Measurements from ENCODE around the gene DNAJA3. TPM values are rescaled to one million over a fixed set of nuclear protein-coding genes. Genes with fewer than 3 reads are reported as not detected.
A peak's percentile ranks its signal among the peaks of the same experiment; 100 is the strongest.

Gene DNAJA3
- total RNA-seq, 1 donor from 2014 or later: 77.1 TPM

GRCh38 chr16:4404967-4405696, 20.5 kb upstream of the DNAJA3 start:
- DNase-seq (ENCODE audit: low spot score): no peak
- Mint-ChIP-seq H3K27ac (no peak overlapping the region), H3K9me3 (no peaks in the 10 kb centered on the region), H3K27me3 (ENCODE audit: low read depth) (no peaks in the 10 kb centered on the region), H3K4me3 (ENCODE audit: low read depth) (no peak overlapping the region), H3K36me3 (ENCODE audit: low read depth) (peaks cover 42% of the 10 kb centered on the region), H3K4me1 (ENCODE audit: low read depth) (no peaks in the 10 kb centered on the region)
- intact Hi-C loops (cut with micrococcal nuclease): loop anchor here (5.0 kb wide), 2 partner anchors 48 to 118 kb away; no protein-coding TSS in a partner anchor

GRCh38 chr16:4407543-4408322, 17.9 kb upstream of the DNAJA3 start:
- no peak overlapping the region for H3K4me3 Mint-ChIP-seq (ENCODE audit: low read depth)
- H3K36me3 Mint-ChIP-seq (ENCODE audit: low read depth): peaks cover 47% of the 10 kb centered on the region
- peaks cover 7% of the 10 kb centered on the region for H3K4me1 Mint-ChIP-seq (ENCODE audit: low read depth)
- H3K27ac Mint-ChIP-seq: no peak overlapping the region
- intact Hi-C loops (cut with micrococcal nuclease): no loop called here
- no peak for DNase-seq (ENCODE audit: low spot score)
- H3K9me3 Mint-ChIP-seq: no peaks in the 10 kb centered on the region
- no peaks in the 10 kb centered on the region for H3K27me3 Mint-ChIP-seq (ENCODE audit: low read depth)

GRCh38 chr16:4408323-4408690, 17.4 kb upstream of the DNAJA3 start:
- no peak for DNase-seq (ENCODE audit: low spot score)
- intact Hi-C loops (cut with micrococcal nuclease): no loop called here
- Mint-ChIP-seq H3K9me3 (no peaks in the 10 kb centered on the region), H3K4me3 (ENCODE audit: low read depth) (no peak overlapping the region), H3K36me3 (ENCODE audit: low read depth) (peaks cover 51% of the 10 kb centered on the region), H3K27me3 (ENCODE audit: low read depth) (no peaks in the 10 kb centered on the region), H3K27ac (no peak overlapping the region), H3K4me1 (ENCODE audit: low read depth) (peaks cover 9% of the 10 kb centered on the region)

GRCh38 chr16:4409081-4409932, 16.4 kb upstream of the DNAJA3 start:
- DNase-seq (ENCODE audit: low spot score): no peak
- H3K9me3 Mint-ChIP-seq: no peaks in the 10 kb centered on the region
- intact Hi-C loops (cut with micrococcal nuclease): no loop called here
- no peak overlapping the region for H3K27ac Mint-ChIP-seq
- H3K4me3 Mint-ChIP-seq (ENCODE audit: low read depth): no peak overlapping the region
- peaks cover 16% of the 10 kb centered on the region for H3K4me1 Mint-ChIP-seq (ENCODE audit: low read depth)
- H3K27me3 Mint-ChIP-seq (ENCODE audit: low read depth): no peaks in the 10 kb centered on the region
- peaks cover 46% of the 10 kb centered on the region for H3K36me3 Mint-ChIP-seq (ENCODE audit: low read depth)

GRCh38 chr16:4410335-4411075, 15.2 kb upstream of the DNAJA3 start:
- peaks cover 43% of the 10 kb centered on the region for H3K36me3 Mint-ChIP-seq (ENCODE audit: low read depth)
- intact Hi-C loops (cut with micrococcal nuclease): no loop called here
- no peak for DNase-seq (ENCODE audit: low spot score)
- no peak overlapping the region for H3K4me3 Mint-ChIP-seq (ENCODE audit: low read depth)
- no peaks in the 10 kb centered on the region for H3K9me3 Mint-ChIP-seq
- no peak overlapping the region for H3K27ac Mint-ChIP-seq
- no peaks in the 10 kb centered on the region for H3K27me3 Mint-ChIP-seq (ENCODE audit: low read depth)
- peaks cover 28% of the 10 kb centered on the region for H3K4me1 Mint-ChIP-seq (ENCODE audit: low read depth)

GRCh38 chr16:4411684-4412083, 14.0 kb upstream of the DNAJA3 start:
- intact Hi-C loops (cut with micrococcal nuclease): no loop called here
- Mint-ChIP-seq H3K27me3 (ENCODE audit: low read depth) (no peaks in the 10 kb centered on the region), H3K4me1 (ENCODE audit: low read depth) (peaks cover 29% of the 10 kb centered on the region), H3K9me3 (no peaks in the 10 kb centered on the region), H3K36me3 (ENCODE audit: low read depth) (peaks cover 34% of the 10 kb centered on the region), H3K4me3 (ENCODE audit: low read depth) (no peak overlapping the region), H3K27ac (no peak overlapping the region)
- no peak for DNase-seq (ENCODE audit: low spot score)

- peaks cover 31% of the 10 kb centered on the region for H3K36me3 Mint-ChIP-seq (ENCODE audit: low read depth)
- no peak overlapping the region for H3K4me3 Mint-ChIP-seq (ENCODE audit: low read depth)
- H3K27me3 Mint-ChIP-seq (ENCODE audit: low read depth): no peaks in the 10 kb centered on the region
- H3K27ac Mint-ChIP-seq: no peak overlapping the region
- H3K9me3 Mint-ChIP-seq: no peaks in the 10 kb centered on the region
- intact Hi-C loops (cut with micrococcal nuclease): no loop called here
- H3K4me1 Mint-ChIP-seq (ENCODE audit: low read depth): peaks cover 31% of the 10 kb centered on the region
- DNase-seq (ENCODE audit: low spot score): no peak
Observed at GRCh38 chr16:4412159-4412558, 13.5 kb upstream of the DNAJA3 start.

GRCh38 chr16:4412854-4413253, 12.8 kb upstream of the DNAJA3 start:
- no peak overlapping the region for H3K27ac Mint-ChIP-seq
- DNase-seq (ENCODE audit: low spot score): no peak
- no peaks in the 10 kb centered on the region for H3K9me3 Mint-ChIP-seq
- H3K27me3 Mint-ChIP-seq (ENCODE audit: low read depth): no peaks in the 10 kb centered on the region
- no peak overlapping the region for H3K4me3 Mint-ChIP-seq (ENCODE audit: low read depth)
- H3K4me1 Mint-ChIP-seq (ENCODE audit: low read depth): peaks cover 31% of the 10 kb centered on the region
- intact Hi-C loops (cut with micrococcal nuclease): no loop called here
- H3K36me3 Mint-ChIP-seq (ENCODE audit: low read depth): peaks cover 31% of the 10 kb centered on the region

- intact Hi-C loops (cut with micrococcal nuclease): loop anchor here (2.0 kb wide), 1 partner anchor 62 kb away; the partner anchor contains the start of gene HMOX2
- H3K36me3 Mint-ChIP-seq (ENCODE audit: low read depth): peaks cover 31% of the 10 kb centered on the region
- no peaks in the 10 kb centered on the region for H3K27me3 Mint-ChIP-seq (ENCODE audit: low read depth)
- peak; percentile 84 for DNase-seq (ENCODE audit: low spot score)
- peak overlapping the region; percentile 95 for H3K4me3 Mint-ChIP-seq (ENCODE audit: low read depth)
- H3K4me1 Mint-ChIP-seq (ENCODE audit: low read depth): peaks cover 31% of the 10 kb centered on the region
- peak overlapping the region; percentile 88 for H3K27ac Mint-ChIP-seq
- no peaks in the 10 kb centered on the region for H3K9me3 Mint-ChIP-seq
Observed at GRCh38 chr16:4414187-4414917, 11.3 kb upstream of the DNAJA3 start.

DNA sequence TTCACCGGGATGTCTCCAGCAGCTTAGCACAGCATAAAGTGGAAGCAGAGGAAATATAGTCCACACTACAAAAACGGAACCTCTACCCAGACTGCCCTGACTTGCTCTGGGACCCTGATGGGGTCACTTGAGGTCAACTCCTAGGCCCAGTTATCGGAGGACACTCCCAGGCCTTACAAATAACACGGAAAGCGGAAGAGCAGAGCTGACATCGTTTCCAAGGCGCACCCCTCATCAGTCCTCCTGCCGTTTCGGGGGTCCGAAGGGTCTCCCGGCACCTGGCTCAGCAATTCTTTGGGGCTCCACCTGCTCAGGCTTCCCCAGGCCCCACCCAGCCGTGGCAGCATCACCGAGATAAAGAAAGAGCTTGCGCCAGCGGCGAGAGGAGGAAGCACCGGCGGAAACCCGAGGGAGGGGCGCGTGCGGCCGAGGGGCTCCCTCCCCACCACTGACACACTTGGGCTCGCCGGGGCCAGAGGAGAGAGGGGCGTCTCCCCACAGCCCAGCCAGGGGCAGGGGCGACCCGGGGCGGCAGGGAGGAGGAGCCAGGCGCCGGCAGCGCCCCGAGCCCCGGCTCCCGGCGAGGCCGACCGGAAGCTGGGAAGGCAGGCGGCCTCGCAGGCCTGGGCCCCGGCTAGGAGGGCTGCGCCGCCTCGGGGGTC, 10.0 kb upstream of the DNAJA3 start:
- Mint-ChIP-seq H3K27me3 (ENCODE audit: low read depth) (no peaks in the 10 kb centered on the region), H3K4me3 (ENCODE audit: low read depth) (peak overlapping the region; percentile 95), H3K36me3 (ENCODE audit: low read depth) (peaks cover 24% of the 10 kb centered on the region), H3K27ac (peak overlapping the region; percentile 88), H3K9me3 (no peaks in the 10 kb centered on the region), H3K4me1 (ENCODE audit: low read depth) (peaks cover 30% of the 10 kb centered on the region)
- peak; percentile 74 for DNase-seq (ENCODE audit: low spot score)
- intact Hi-C loops (cut with micrococcal nuclease): loop anchor here (1.0 to 5.0 kb wide), 3 partner anchors 10 to 122 kb away; partner anchors contain the start of genes CDIP1, DNAJA3 and HMOX2

Data from activated T-helper 2 cell treated with anti-CD3 and anti-CD28 coated beads, Interferon-gamma antibody, Interleukin-2, Interleukin-4, amounts not matched to agents 10 μg/mL and 5 μg/mL and 100 μg/mL, durations not matched to agents 14 hours and 24 hours and 36 hours (primary cell).